Fibroblast of lung (primary cell): ENCODE results near the gene KRTAP1-5.

ENCODE experiments used
- CTCF ChIP-seq, 2 donors: IDR thresholded peaks in 1 of 2; conservative IDR thresholded peaks in 1 of 2; 1 replicate in 1 of 2; 2 replicates in 1 of 2; pipeline ENCODE4 v1.5.1; 2011 to 2012; ENCODE audit warnings: low read length in 2 of 2, control low read depth in 1 of 2, inconsistent platforms in 1 of 2, low read depth in 1 of 2, mild to moderate bottlenecking in 1 of 2
- EZH2 ChIP-seq: IDR thresholded peaks from 2 replicates; pipeline ENCODE4 v1.5.1; 2012; ENCODE audit warnings: low read length, control low read depth, mild to moderate bottlenecking; ENCODE audit errors: missing control alignments

- TF ChIP-seq EZH2: no peak
- TF ChIP-seq CTCF (conservative IDR thresholded peaks at IDR 0.05 in 1 of 2, IDR thresholded peaks at IDR 0.05 in 1 of 2; ENCODE audit: low read depth in 1 of 2, low read length in 2 of 2): no peak
Measured at GRCh38 chr17:41061964-41062363, 35.0 kb upstream of the KRTAP1-5 start.
